ENCODE data around the gene TRMT10A. TPM values are rescaled to one million over a fixed set of nuclear protein-coding genes. Genes with fewer than 3 reads are reported as not detected.

Gene TRMT10A
- total and polyA plus RNA-seq, 2 experiments from 2014 or later, result 4.7 to 5.3 TPM

DNA sequence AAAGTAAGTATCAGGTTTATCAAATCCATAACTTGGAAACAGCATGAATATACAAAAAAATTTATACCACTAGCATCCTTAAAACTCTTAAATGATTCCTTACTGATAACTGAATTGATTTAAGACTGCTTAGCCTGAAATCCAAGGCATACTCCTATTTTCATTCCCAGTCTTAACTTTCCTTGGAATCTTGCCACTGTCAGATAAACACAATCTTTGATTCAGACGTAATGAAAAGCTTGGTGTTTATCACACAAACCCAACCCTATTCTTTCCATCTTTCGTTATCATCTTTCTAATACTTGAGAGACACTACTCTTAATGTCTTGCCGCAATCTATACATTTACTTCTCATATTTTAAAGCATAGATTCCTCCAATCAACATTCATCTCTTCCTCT is 33.9 kb downstream of the TRMT10A start:
- Mint-ChIP-seq H3K27me3 (ENCODE audit: insufficient read depth, low read depth, poor library complexity) (peaks cover 3% of the 10 kb centered on the region), H3K36me3 (ENCODE audit: low read depth) (no peaks in the 10 kb centered on the region), H3K4me3 (no peak overlapping the region), H3K4me1 (no peaks in the 10 kb centered on the region), H3K9me3 (peaks cover 3% of the 10 kb centered on the region; the same call in 1 of the 3 replicates), H3K27ac (no peak overlapping the region)
- no peak overlapping the region for H3K4me2 ChIP-seq
- DNase-seq (ENCODE audit: low spot score), result no peak
- no peak overlapping the region for H2AFZ ChIP-seq
- H3F3A ChIP-seq (replicated peaks; ENCODE audit: low read depth), result no peaks in the 10 kb centered on the region
- H3K9me2 ChIP-seq (ENCODE audit: insufficient read depth), result no peaks in the 10 kb centered on the region
- H3K4me1 ChIP-seq (ENCODE audit: insufficient read depth), result no peaks in the 10 kb centered on the region
- no peak overlapping the region for H3K27ac ChIP-seq (ENCODE audit: low read depth)
- TF ChIP-seq CREB1 (CRISPR knock-in tag; IDR thresholded peaks at IDR 0.05; ENCODE audit: low read depth) (no peak), CTCF (conservative IDR thresholded peaks at IDR 0.05; ENCODE audit: low read depth in 2 of 2) (no peak), ZNF114 (CRISPR knock-in tag; IDR thresholded peaks at IDR 0.05) (no peak), STAT1 (IDR thresholded peaks at IDR 0.05; ENCODE audit: unreplicated experiment) (no peak), ETS1 (IDR thresholded peaks at IDR 0.05) (no peak), POLR2AphosphoS5 (IDR thresholded peaks at IDR 0.05; ENCODE audit: low read depth) (no peak), NANOG (IDR thresholded peaks at IDR 0.05; ENCODE audit: borderline replicate concordance) (no peak), ZNF331 (CRISPR knock-in tag; IDR thresholded peaks at IDR 0.05; ENCODE audit: low read depth) (no peak), ZNF462 (CRISPR knock-in tag; IDR thresholded peaks at IDR 0.05) (no peak), EZH2phosphoT487 (IDR thresholded peaks at IDR 0.05; ENCODE audit: unreplicated experiment) (no peak), JUNB (IDR thresholded peaks at IDR 0.05; ENCODE audit: unreplicated experiment) (no peak), EZH2 (IDR thresholded peaks at IDR 0.05; ENCODE audit: low read depth, unreplicated experiment) (no peak)
- TF ChIP-seq, protein P1, sequence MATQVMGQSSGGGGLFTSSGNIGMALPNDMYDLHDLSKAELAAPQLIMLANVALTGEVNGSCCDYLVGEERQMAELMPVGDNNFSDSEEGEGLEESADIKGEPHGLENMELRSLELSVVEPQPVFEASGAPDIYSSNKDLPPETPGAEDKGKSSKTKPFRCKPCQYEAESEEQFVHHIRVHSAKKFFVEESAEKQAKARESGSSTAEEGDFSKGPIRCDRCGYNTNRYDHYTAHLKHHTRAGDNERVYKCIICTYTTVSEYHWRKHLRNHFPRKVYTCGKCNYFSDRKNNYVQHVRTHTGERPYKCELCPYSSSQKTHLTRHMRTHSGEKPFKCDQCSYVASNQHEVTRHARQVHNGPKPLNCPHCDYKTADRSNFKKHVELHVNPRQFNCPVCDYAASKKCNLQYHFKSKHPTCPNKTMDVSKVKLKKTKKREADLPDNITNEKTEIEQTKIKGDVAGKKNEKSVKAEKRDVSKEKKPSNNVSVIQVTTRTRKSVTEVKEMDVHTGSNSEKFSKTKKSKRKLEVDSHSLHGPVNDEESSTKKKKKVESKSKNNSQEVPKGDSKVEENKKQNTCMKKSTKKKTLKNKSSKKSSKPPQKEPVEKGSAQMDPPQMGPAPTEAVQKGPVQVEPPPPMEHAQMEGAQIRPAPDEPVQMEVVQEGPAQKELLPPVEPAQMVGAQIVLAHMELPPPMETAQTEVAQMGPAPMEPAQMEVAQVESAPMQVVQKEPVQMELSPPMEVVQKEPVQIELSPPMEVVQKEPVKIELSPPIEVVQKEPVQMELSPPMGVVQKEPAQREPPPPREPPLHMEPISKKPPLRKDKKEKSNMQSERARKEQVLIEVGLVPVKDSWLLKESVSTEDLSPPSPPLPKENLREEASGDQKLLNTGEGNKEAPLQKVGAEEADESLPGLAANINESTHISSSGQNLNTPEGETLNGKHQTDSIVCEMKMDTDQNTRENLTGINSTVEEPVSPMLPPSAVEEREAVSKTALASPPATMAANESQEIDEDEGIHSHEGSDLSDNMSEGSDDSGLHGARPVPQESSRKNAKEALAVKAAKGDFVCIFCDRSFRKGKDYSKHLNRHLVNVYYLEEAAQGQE (IDR thresholded peaks at IDR 0.05; ENCODE audit: unreplicated experiment), result no peak
- H4K20me1 ChIP-seq (replicated peaks; ENCODE audit: insufficient read depth), result no peaks in the 10 kb centered on the region
- no peaks in the 10 kb centered on the region for H3K27me3 ChIP-seq (ENCODE audit: insufficient read depth)
- H3K36me3 ChIP-seq (ENCODE audit: insufficient read depth), result no peaks in the 10 kb centered on the region
- no peaks in the 10 kb centered on the region for H3K79me2 ChIP-seq (replicated peaks; ENCODE audit: insufficient read depth)
- H3K4me3 ChIP-seq, result no peak overlapping the region
- no peak for ATAC-seq

Measured in GM23338 (cell line).